Measurements from ENCODE around the gene EIF4G3. TPM values are rescaled to one million over a fixed set of nuclear protein-coding genes. Genes with fewer than 3 reads are reported as not detected.

EIF4G3 gene
- total RNA-seq, 1 experiment from 2014 or later = 31.6 TPM

DNA sequence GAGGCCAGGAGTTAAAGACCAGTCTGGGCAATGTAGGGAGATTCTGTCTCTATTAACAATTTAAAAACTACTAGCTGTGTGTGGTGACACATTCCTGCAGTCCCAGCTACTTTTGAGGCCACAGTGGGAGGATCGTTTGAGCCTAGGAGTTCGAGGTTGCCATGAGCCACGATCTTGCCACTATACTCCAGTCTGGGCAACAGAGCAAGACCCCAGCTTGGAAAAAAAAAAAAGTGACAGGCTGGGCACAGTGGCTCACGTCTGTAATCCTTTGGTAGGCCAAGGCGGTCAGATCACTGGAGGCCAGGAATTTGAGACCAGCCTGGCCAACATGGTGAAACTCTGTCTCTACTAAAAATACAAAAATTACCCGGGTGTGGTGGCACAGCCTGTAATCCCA lies 416.4 kb downstream of the EIF4G3 start:
- DNase-seq (ENCODE audit: low read depth) = no peak

Other genes with a start within 250 kb of the EIF4G3 start
- gene ECE1, start 113.6 kb upstream of the EIF4G3 start, total RNA-seq (2014; rRNA removed; shearing (Covaris generic)) = 112 and 131 TPM in 2 replicates

Measured in RPMI7951 (cell line).